H9 (cell line): ENCODE measurements around the gene CCR3. TPM values are rescaled to one million over a fixed set of nuclear protein-coding genes. Genes with fewer than 3 reads are reported as not detected.

Experiments used
- DNase-seq: peaks from one replicate; pipeline ENCODE4 v3.0.0-alpha.2; 2017
- H2AFZ ChIP-seq: one replicate; pipeline ENCODE4 v1.6.1; 2013; ENCODE audit warnings: mild to moderate bottlenecking, low read length, control low read depth, moderate library complexity
- H2AK5ac ChIP-seq: 2 replicates; pipeline ENCODE4 v1.6.1; 2013; ENCODE audit warnings: low read length, control low read depth, mixed read lengths; ENCODE audit not compliant: insufficient read length
- H2BK120ac ChIP-seq: one replicate; pipeline ENCODE4 v1.6.1; 2013; ENCODE audit warnings: low read depth, mild to moderate bottlenecking, low read length, control low read depth, inconsistent platforms; ENCODE audit not compliant: poor library complexity, severe bottlenecking
- H2BK12ac ChIP-seq: 2 replicates; pipeline ENCODE4 v1.6.1; 2013; ENCODE audit warnings: low read length, control low read depth, mixed read lengths, low read depth; ENCODE audit not compliant: insufficient read length
- H2BK15ac ChIP-seq: 2 replicates; pipeline ENCODE4 v1.6.1; 2013; ENCODE audit warnings: low read depth, low read length, control low read depth
- H2BK20ac ChIP-seq: one replicate; pipeline ENCODE4 v1.6.1; 2013; ENCODE audit warnings: low read depth, mild to moderate bottlenecking, low read length, control low read depth, inconsistent platforms; ENCODE audit not compliant: poor library complexity, severe bottlenecking
- H2BK5ac ChIP-seq: 2 replicates; pipeline ENCODE4 v1.6.1; 2013; ENCODE audit warnings: low read length, control low read depth, mixed read lengths; ENCODE audit not compliant: insufficient read length
- H3K14ac ChIP-seq: 2 replicates; pipeline ENCODE4 v1.6.1; 2013; ENCODE audit warnings: low read length, control low read depth; ENCODE audit not compliant: insufficient read depth
- H3K18ac ChIP-seq: 2 replicates; pipeline ENCODE4 v1.6.1; 2013; ENCODE audit warnings: low read depth, mild to moderate bottlenecking, mixed read lengths, low read length, control low read depth; ENCODE audit not compliant: insufficient read length
- H3K23ac ChIP-seq: 2 replicates; pipeline ENCODE4 v1.6.1; 2013; ENCODE audit warnings: low read length, control low read depth, mixed read lengths, low read depth; ENCODE audit not compliant: insufficient read length
- H3K23me2 ChIP-seq: 2 replicates; pipeline ENCODE4 v1.6.1; 2013; ENCODE audit warnings: low read depth, mild to moderate bottlenecking, mixed read lengths, low read length, control low read depth; ENCODE audit not compliant: insufficient read length, poor library complexity, severe bottlenecking
- H3K27ac ChIP-seq: 2 replicates; pipeline ENCODE4 v1.5.1; 2013; ENCODE audit warnings: low read length, control low read depth, mixed read lengths, low read depth; ENCODE audit not compliant: insufficient read length
- H3K27me3 ChIP-seq: 2 replicates; pipeline ENCODE4 v1.6.1; 2013; ENCODE audit warnings: low read length, control low read depth, inconsistent platforms; ENCODE audit not compliant: insufficient read depth
- H3K4ac ChIP-seq: 2 replicates; pipeline ENCODE4 v1.6.1; 2013; ENCODE audit warnings: low read depth, mild to moderate bottlenecking, control low read depth, inconsistent platforms, low read length, moderate library complexity
- H3K4me1 ChIP-seq: 2 replicates; pipeline ENCODE4 v1.6.1; 2013; ENCODE audit warnings: low read length, control low read depth, inconsistent platforms; ENCODE audit not compliant: insufficient read depth
- H3K4me2 ChIP-seq: 2 replicates; pipeline ENCODE4 v1.6.1; 2013; ENCODE audit warnings: low read length, control low read depth, mixed read lengths; ENCODE audit not compliant: insufficient read length, insufficient read depth
- H3K56ac ChIP-seq: 2 replicates; pipeline ENCODE4 v1.6.1; 2013; ENCODE audit warnings: low read depth, mild to moderate bottlenecking, mixed read lengths, low read length, control low read depth; ENCODE audit not compliant: insufficient read length
- H3K79me1 ChIP-seq: 2 replicates; pipeline ENCODE4 v1.6.1; 2013; ENCODE audit warnings: low read depth, mild to moderate bottlenecking, moderate library complexity, low read length, control low read depth, inconsistent platforms; ENCODE audit not compliant: insufficient read depth, poor library complexity, severe bottlenecking
- H3K79me2 ChIP-seq: 2 replicates; pipeline ENCODE4 v1.6.1; 2013; ENCODE audit warnings: low read length, control low read depth, inconsistent platforms; ENCODE audit not compliant: insufficient read depth
- H3K9ac ChIP-seq: 2 replicates; pipeline ENCODE4 v1.6.1; 2013; ENCODE audit warnings: low read length, control low read depth, mixed read lengths; ENCODE audit not compliant: insufficient read length; ENCODE audit errors: extremely low read depth
- H3K9me3 ChIP-seq: one replicate; pipeline ENCODE4 v1.6.1; 2013; ENCODE audit warnings: low read depth, low read length, inconsistent platforms; ENCODE audit not compliant: control insufficient read depth
- H3T11ph ChIP-seq: one replicate; pipeline ENCODE4 v1.6.1; 2013; ENCODE audit warnings: mild to moderate bottlenecking, low read length, control low read depth, inconsistent platforms
- H4K20me1 ChIP-seq: one replicate; pipeline ENCODE4 v1.6.1; 2013; ENCODE audit not compliant: control insufficient read depth, insufficient read length, insufficient read depth
- H4K5ac ChIP-seq: 2 replicates; pipeline ENCODE4 v1.6.1; 2013; ENCODE audit warnings: low read depth, mild to moderate bottlenecking, mixed read lengths, low read length, control low read depth; ENCODE audit not compliant: insufficient read length
- H4K8ac ChIP-seq: replicated peaks from 2 replicates; pipeline ENCODE4 v1.6.1; 2013; ENCODE audit warnings: low read length, control low read depth, mixed read lengths, low read depth; ENCODE audit not compliant: insufficient read length
- H4K91ac ChIP-seq: 2 replicates; pipeline ENCODE4 v1.6.1; 2013; ENCODE audit warnings: low read depth, mild to moderate bottlenecking, moderate library complexity, mixed read lengths, low read length, control low read depth; ENCODE audit not compliant: insufficient read length
- H3K27ac Mint-ChIP-seq, 3 experiments: 2 replicates in 2 of 3; 3 replicates in 1 of 3; pipeline ENCODE4 v1.8.0; 2020 to 2021; ENCODE audit warnings: mixed read lengths in 3 of 3, mild to moderate bottlenecking in 1 of 3, moderate library complexity in 1 of 3
- H3K27me3 Mint-ChIP-seq: 2 replicates; pipeline ENCODE4 v1.8.0; 2021; ENCODE audit warnings: low read depth, mild to moderate bottlenecking, moderate library complexity, mixed read lengths
- H3K36me3 Mint-ChIP-seq, 3 experiments: 2 replicates in 2 of 3; 3 replicates in 1 of 3; pipeline ENCODE4 v1.8.0; 2020 to 2021; ENCODE audit warnings: low read depth in 3 of 3, mixed read lengths in 3 of 3; ENCODE audit not compliant: insufficient read depth in 1 of 3
- H3K4me1 Mint-ChIP-seq, 2 experiments: 2 replicates each; pipeline ENCODE4 v1.8.0; 2020; ENCODE audit warnings: mixed read lengths in 2 of 2
- H3K4me3 Mint-ChIP-seq, 2 experiments: 2 replicates in 1 of 2; 3 replicates in 1 of 2; pipeline ENCODE4 v1.8.0; 2020 to 2021; ENCODE audit warnings: mild to moderate bottlenecking in 2 of 2, mixed read lengths in 2 of 2, moderate library complexity in 1 of 2
- H3K9me3 Mint-ChIP-seq, 2 experiments: 2 replicates in 1 of 2; 3 replicates in 1 of 2; pipeline ENCODE4 v1.8.0; 2020; ENCODE audit warnings: mild to moderate bottlenecking in 2 of 2, mixed read lengths in 2 of 2, moderate library complexity in 1 of 2
- WGBS: extraction: QIAGEN DNeasy Blood & Tissue Kit; methylation state at CpG from one replicate; pipeline ENCODE4 v1.1.7; 2013; ENCODE audit warnings: missing lambda C conversion rate, low lambda C conversion rate, mixed read lengths; ENCODE audit not compliant: insufficient read length; ENCODE audit errors: extremely low coverage; 5-methylcytosine and 5-hydroxymethylcytosine counted together
- total RNA-seq: library from RNA; stranded (reverse); gene quantifications from 2 replicates; pipeline ENCODE4 v1.2.1, GENCODE V29; 2021
- TF ChIP-seq, protein P1 (sequence below): fragments of 200-600 bp; sonication (generic); conservative IDR thresholded peaks from 3 replicates; pipeline ENCODE4 v1.8.0; 2021; ENCODE audit warnings: antibody characterized with exemption, mild to moderate bottlenecking

CCR3 gene
- total RNA-seq, 1 experiment from 2014 or later = not detected

DNA sequence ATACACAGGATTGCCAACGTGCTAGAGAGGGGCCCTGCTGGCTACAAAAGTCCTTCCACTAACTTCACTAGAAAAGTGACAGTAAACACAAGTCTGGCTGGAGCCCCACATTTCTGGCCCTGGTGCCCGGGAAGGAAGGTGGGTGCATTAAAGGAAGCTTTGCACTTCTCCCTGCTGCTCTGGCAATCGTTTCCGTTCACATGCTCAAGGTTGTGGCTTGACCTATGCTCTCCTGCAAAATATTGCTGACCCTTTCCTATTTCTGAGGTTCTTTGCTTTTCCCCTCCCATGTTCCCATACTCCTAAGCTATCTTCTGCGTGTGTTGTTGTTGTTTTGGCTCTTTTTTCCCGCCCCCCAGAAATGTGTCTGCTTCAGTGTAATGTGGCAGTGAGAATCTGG is 9.1 kb upstream of the CCR3 start:
- no peak overlapping the region for H3T11ph ChIP-seq
- H3K9me3 ChIP-seq = no peaks in the 10 kb centered on the region
- H3K56ac ChIP-seq = no peak overlapping the region
- H2BK12ac ChIP-seq = no peak overlapping the region
- H3K18ac ChIP-seq = no peak overlapping the region
- no peaks in the 10 kb centered on the region for H3K79me1 ChIP-seq
- H3K9ac ChIP-seq = no peak overlapping the region
- no peak overlapping the region for H4K5ac ChIP-seq
- H2BK5ac ChIP-seq = no peak overlapping the region
- no peak overlapping the region for H2BK120ac ChIP-seq
- H2BK15ac ChIP-seq = no peak overlapping the region
- H3K4ac ChIP-seq = no peak overlapping the region
- H4K8ac ChIP-seq = no peak overlapping the region
- WGBS = no CpG with 5 or more reads among the region's 6 CpGs
- Mint-ChIP-seq H3K4me1 (no peaks in the 10 kb centered on the region), H3K9me3 (no peaks in the 10 kb centered on the region; a peak in 1 of 5 replicates), H3K27ac (no peak overlapping the region), H3K27me3 (peaks cover 4% of the 10 kb centered on the region; the same call in 1 of the 2 replicates), H3K4me3 (no peak overlapping the region), H3K36me3 (no peaks in the 10 kb centered on the region)
- H3K14ac ChIP-seq = no peak overlapping the region
- H4K20me1 ChIP-seq = no peaks in the 10 kb centered on the region
- H3K4me2 ChIP-seq = no peak overlapping the region
- TF ChIP-seq, protein P1, sequence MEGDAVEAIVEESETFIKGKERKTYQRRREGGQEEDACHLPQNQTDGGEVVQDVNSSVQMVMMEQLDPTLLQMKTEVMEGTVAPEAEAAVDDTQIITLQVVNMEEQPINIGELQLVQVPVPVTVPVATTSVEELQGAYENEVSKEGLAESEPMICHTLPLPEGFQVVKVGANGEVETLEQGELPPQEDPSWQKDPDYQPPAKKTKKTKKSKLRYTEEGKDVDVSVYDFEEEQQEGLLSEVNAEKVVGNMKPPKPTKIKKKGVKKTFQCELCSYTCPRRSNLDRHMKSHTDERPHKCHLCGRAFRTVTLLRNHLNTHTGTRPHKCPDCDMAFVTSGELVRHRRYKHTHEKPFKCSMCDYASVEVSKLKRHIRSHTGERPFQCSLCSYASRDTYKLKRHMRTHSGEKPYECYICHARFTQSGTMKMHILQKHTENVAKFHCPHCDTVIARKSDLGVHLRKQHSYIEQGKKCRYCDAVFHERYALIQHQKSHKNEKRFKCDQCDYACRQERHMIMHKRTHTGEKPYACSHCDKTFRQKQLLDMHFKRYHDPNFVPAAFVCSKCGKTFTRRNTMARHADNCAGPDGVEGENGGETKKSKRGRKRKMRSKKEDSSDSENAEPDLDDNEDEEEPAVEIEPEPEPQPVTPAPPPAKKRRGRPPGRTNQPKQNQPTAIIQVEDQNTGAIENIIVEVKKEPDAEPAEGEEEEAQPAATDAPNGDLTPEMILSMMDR = no peak
- H3K4me1 ChIP-seq = no peaks in the 10 kb centered on the region
- no peaks in the 10 kb centered on the region for H3K27me3 ChIP-seq
- H4K91ac ChIP-seq = no peak overlapping the region
- no peak overlapping the region for H2BK20ac ChIP-seq
- no peaks in the 10 kb centered on the region for H3K23me2 ChIP-seq
- no peak overlapping the region for H2AFZ ChIP-seq
- no peak overlapping the region for H3K27ac ChIP-seq
- no peak overlapping the region for H3K23ac ChIP-seq
- no peak for DNase-seq
- H3K79me2 ChIP-seq = no peaks in the 10 kb centered on the region
- H2AK5ac ChIP-seq = no peak overlapping the region
